HL-60 (cell line): ENCODE results near the gene FTCD.

Source experiments
- POLR2AphosphoS5 ChIP-seq: IDR thresholded peaks from 2 replicates; pipeline ENCODE4 v1.6.1; 2012; ENCODE audit warnings: low read depth
- REST ChIP-seq: IDR thresholded peaks from 2 replicates; pipeline ENCODE4 v1.6.1; 2012; ENCODE audit warnings: low read depth; ENCODE audit not compliant: insufficient replicate concordance
- SPI1 ChIP-seq: IDR thresholded peaks from 2 replicates; pipeline ENCODE4 v1.6.1; 2012; ENCODE audit warnings: low read depth, mild to moderate bottlenecking, borderline replicate concordance
- TF ChIP-seq, protein P1 (sequence below): IDR thresholded peaks from one replicate; pipeline ENCODE4 v1.5.1; 2011; ENCODE audit warnings: low read length, control low read depth, inconsistent platforms; ENCODE audit not compliant: insufficient read depth

DNA sequence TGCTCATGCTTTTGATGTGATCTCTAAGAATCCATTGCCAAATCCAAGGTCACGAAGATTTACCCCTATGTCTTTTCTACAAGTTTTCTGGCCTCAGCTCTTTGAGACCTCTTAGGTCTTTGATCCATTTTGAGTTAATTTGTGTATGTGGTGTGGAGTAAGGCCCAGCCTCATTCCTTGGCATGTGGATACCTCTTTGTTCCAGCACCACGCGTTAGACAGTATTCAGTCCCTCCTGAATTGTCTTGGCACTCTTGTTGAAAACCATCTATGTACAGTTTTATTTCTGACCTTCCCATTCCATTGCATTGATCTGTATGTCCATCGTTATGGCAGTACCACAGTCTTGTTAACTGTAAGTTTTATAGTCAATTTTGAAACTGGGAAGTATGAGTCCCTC, 8.0 kb upstream of the FTCD start:
- TF ChIP-seq, protein P1, sequence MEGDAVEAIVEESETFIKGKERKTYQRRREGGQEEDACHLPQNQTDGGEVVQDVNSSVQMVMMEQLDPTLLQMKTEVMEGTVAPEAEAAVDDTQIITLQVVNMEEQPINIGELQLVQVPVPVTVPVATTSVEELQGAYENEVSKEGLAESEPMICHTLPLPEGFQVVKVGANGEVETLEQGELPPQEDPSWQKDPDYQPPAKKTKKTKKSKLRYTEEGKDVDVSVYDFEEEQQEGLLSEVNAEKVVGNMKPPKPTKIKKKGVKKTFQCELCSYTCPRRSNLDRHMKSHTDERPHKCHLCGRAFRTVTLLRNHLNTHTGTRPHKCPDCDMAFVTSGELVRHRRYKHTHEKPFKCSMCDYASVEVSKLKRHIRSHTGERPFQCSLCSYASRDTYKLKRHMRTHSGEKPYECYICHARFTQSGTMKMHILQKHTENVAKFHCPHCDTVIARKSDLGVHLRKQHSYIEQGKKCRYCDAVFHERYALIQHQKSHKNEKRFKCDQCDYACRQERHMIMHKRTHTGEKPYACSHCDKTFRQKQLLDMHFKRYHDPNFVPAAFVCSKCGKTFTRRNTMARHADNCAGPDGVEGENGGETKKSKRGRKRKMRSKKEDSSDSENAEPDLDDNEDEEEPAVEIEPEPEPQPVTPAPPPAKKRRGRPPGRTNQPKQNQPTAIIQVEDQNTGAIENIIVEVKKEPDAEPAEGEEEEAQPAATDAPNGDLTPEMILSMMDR, result no peak
- TF ChIP-seq REST (no peak), POLR2AphosphoS5 (no peak), SPI1 (no peak)
